Parathyroid adenoma (tissue), 2 donors: ENCODE measurements around the gene UBE2E2.
"Not testable (repeated sequence)": the region's sequence is repeated elsewhere in the genome, so short reads cannot be mapped to it uniquely, and the experiment has no call there.

ENCODE experiments used
- H2AFZ ChIP-seq: fragments of 300-600 bp; sonication (generic); one replicate; pipeline ENCODE4 v1.7.0; 2017; ENCODE audit warnings: antibody characterized with exemption, mild to moderate bottlenecking
- H3K27ac ChIP-seq: fragments of 300-600 bp; sonication (generic); one replicate; pipeline ENCODE4 v1.7.0; 2017
- H3K27me3 ChIP-seq: fragments of 300-600 bp; sonication (generic); one replicate; pipeline ENCODE4 v1.7.0; 2017; ENCODE audit warnings: low read length; ENCODE audit not compliant: control insufficient read depth, insufficient read depth
- H3K36me3 ChIP-seq: fragments of 300-600 bp; sonication (generic); one replicate; pipeline ENCODE4 v1.7.0; 2017; ENCODE audit warnings: low read length; ENCODE audit not compliant: control insufficient read depth, insufficient read depth
- H3K4me1 ChIP-seq: fragments of 300-600 bp; sonication (generic); one replicate; pipeline ENCODE4 v1.7.0; 2017; ENCODE audit warnings: control low read depth
- H3K4me2 ChIP-seq: fragments of 300-600 bp; sonication (generic); one replicate; pipeline ENCODE4 v1.7.0; 2017; ENCODE audit warnings: low read length
- H3K4me3 ChIP-seq: fragments of 300-600 bp; sonication (generic); one replicate; pipeline ENCODE4 v1.7.0; 2017; ENCODE audit warnings: low read depth, low read length
- H3K79me2 ChIP-seq: fragments of 300-600 bp; sonication (generic); one replicate; pipeline ENCODE4 v1.7.0; 2017; ENCODE audit warnings: control low read depth
- H3K9ac ChIP-seq: fragments of 300-600 bp; sonication (generic); one replicate; pipeline ENCODE4 v1.7.0; 2017; ENCODE audit warnings: mild to moderate bottlenecking
- H3K9me3 ChIP-seq: fragments of 300-600 bp; sonication (generic); one replicate; pipeline ENCODE4 v1.7.0; 2017; ENCODE audit warnings: low read length; ENCODE audit not compliant: control insufficient read depth
- CTCF ChIP-seq: fragments of 300-600 bp; sonication (generic); IDR thresholded peaks from one replicate; pipeline ENCODE4 v1.7.0; 2017; ENCODE audit warnings: antibody characterized with exemption, mild to moderate bottlenecking
- donor health status: primary hyperparathyroidism.

UBE2E2 gene

GRCh38 chr3:23331141-23331935 is 128.2 kb downstream of the UBE2E2 start:
- Histone ChIP-seq H3K79me2 (peaks cover 6% of the 10 kb centered on the region), H3K4me3 (no peak overlapping the region), H3K36me3 (no peaks in the 10 kb centered on the region), H3K4me1 (no peaks in the 10 kb centered on the region), H3K9ac (no peak overlapping the region), H3K27me3 (no peaks in the 10 kb centered on the region), H2AFZ (no peak overlapping the region), H3K4me2 (no peak overlapping the region), H3K9me3 (no peaks in the 10 kb centered on the region), H3K27ac (no peak overlapping the region)
- TF ChIP-seq CTCF = no peak

GRCh38 chr3:23333633-23334032 is 130.5 kb downstream of the UBE2E2 start:
- no peaks in the 10 kb centered on the region for H3K36me3 ChIP-seq
- peaks cover 3% of the 10 kb centered on the region for H3K79me2 ChIP-seq
- H3K9me3 ChIP-seq = no peaks in the 10 kb centered on the region
- H3K4me3 ChIP-seq = no peak overlapping the region
- H3K9ac ChIP-seq = no peak overlapping the region
- no peaks in the 10 kb centered on the region for H3K4me1 ChIP-seq
- H2AFZ ChIP-seq = no peak overlapping the region
- no peak overlapping the region for H3K27ac ChIP-seq
- H3K4me2 ChIP-seq = no peak overlapping the region
- no peak for TF ChIP-seq CTCF
- no peaks in the 10 kb centered on the region for H3K27me3 ChIP-seq

GRCh38 chr3:23336853-23337252 is 133.7 kb downstream of the UBE2E2 start:
- H3K79me2 ChIP-seq, H3K4me2 ChIP-seq, H3K36me3 ChIP-seq, H3K27me3 ChIP-seq, H3K27ac ChIP-seq, H3K9ac ChIP-seq, H3K4me3 ChIP-seq, H2AFZ ChIP-seq, H3K9me3 ChIP-seq, H3K4me1 ChIP-seq: not testable (repeated sequence)

- H3K27me3 ChIP-seq = no peaks in the 10 kb centered on the region
- no peak overlapping the region for H3K9ac ChIP-seq
- no peak overlapping the region for H3K27ac ChIP-seq
- no peaks in the 10 kb centered on the region for H3K79me2 ChIP-seq
- H3K4me3 ChIP-seq = no peak overlapping the region
- H3K4me2 ChIP-seq = no peak overlapping the region
- H3K36me3 ChIP-seq = no peaks in the 10 kb centered on the region
- TF ChIP-seq CTCF = no peak
- no peaks in the 10 kb centered on the region for H3K4me1 ChIP-seq
- H2AFZ ChIP-seq = no peak overlapping the region
- no peaks in the 10 kb centered on the region for H3K9me3 ChIP-seq
Measured at GRCh38 chr3:23341147-23341838, 138.2 kb downstream of the UBE2E2 start.

GRCh38 chr3:23342343-23342742 is 139.2 kb downstream of the UBE2E2 start:
- H3K27ac ChIP-seq = no peak overlapping the region
- H2AFZ ChIP-seq = no peak overlapping the region
- no peaks in the 10 kb centered on the region for H3K4me1 ChIP-seq
- H3K27me3 ChIP-seq = no peaks in the 10 kb centered on the region
- no peak for TF ChIP-seq CTCF
- H3K79me2 ChIP-seq = no peaks in the 10 kb centered on the region
- no peaks in the 10 kb centered on the region for H3K36me3 ChIP-seq
- no peak overlapping the region for H3K4me3 ChIP-seq
- no peaks in the 10 kb centered on the region for H3K9me3 ChIP-seq
- no peak overlapping the region for H3K9ac ChIP-seq
- no peak overlapping the region for H3K4me2 ChIP-seq
